Measurements from ENCODE around the gene NID2.

NID2 gene

GRCh38 chr14:52021957-52022600 lies 46.8 kb downstream of the NID2 start:
- no peak overlapping the region for H3K4ac ChIP-seq (ENCODE audit: low read depth, low read length)
- no CpG with 5 or more reads among the region's 6 CpGs for WGBS (ENCODE audit: extremely low coverage, insufficient coverage, insufficient read length)
- H3K9me3 ChIP-seq (ENCODE audit: insufficient read depth, low read depth, low read length): peaks cover 3% of the 10 kb centered on the region
- no peak overlapping the region for H2BK12ac ChIP-seq (ENCODE audit: low read length)
- no peak overlapping the region for H3K18ac ChIP-seq (ENCODE audit: low read length)
- H2AFZ ChIP-seq (ENCODE audit: insufficient read depth, low read length, poor library complexity): no peak overlapping the region
- H3K79me1 ChIP-seq (ENCODE audit: low read length): peaks cover 2% of the 10 kb centered on the region
- H3K4me2 ChIP-seq (ENCODE audit: low read length): no peak overlapping the region
- H4K91ac ChIP-seq (ENCODE audit: low read depth, low read length): no peak overlapping the region
- no peak overlapping the region for H3K14ac ChIP-seq (ENCODE audit: low read length)
- no peak overlapping the region for H3K27ac ChIP-seq (ENCODE audit: low read depth, low read length)
- no peak for DNase-seq
- H3K36me3 ChIP-seq (ENCODE audit: control insufficient read depth in 1 of 2, insufficient read depth in 2 of 2, low read length in 2 of 2): peaks cover 0 to 5% of the 10 kb centered on the region in 2 experiments
- no peaks in the 10 kb centered on the region for H3K79me2 ChIP-seq (ENCODE audit: control insufficient read depth, insufficient read depth, low read length, poor library complexity)
- H4K8ac ChIP-seq (ENCODE audit: low read depth, low read length): no peak overlapping the region
- H3K27me3 ChIP-seq (ENCODE audit: insufficient read depth, low read length): no peaks in the 10 kb centered on the region
- H3K9ac ChIP-seq (ENCODE audit: low read length): no peak overlapping the region
- no peak overlapping the region for H2AK5ac ChIP-seq (ENCODE audit: low read length)
- no peak overlapping the region for H4K12ac ChIP-seq (ENCODE audit: low read depth, low read length)
- H3K4me1 ChIP-seq (ENCODE audit: control insufficient read depth in 1 of 2, insufficient read depth in 2 of 2, low read length in 2 of 2): no peaks in the 10 kb centered on the region
- H2BK120ac ChIP-seq (ENCODE audit: insufficient read depth, low read length, poor library complexity): no peak overlapping the region
- no peak overlapping the region for H3K4me3 ChIP-seq (ENCODE audit: low read depth, low read length)
- no peak overlapping the region for H3K23ac ChIP-seq (ENCODE audit: low read length)
- H2BK5ac ChIP-seq (ENCODE audit: low read depth, low read length, poor library complexity): no peak overlapping the region

GRCh38 chr14:52020866-52021717 lies 47.8 kb downstream of the NID2 start:
- peaks cover 3% of the 10 kb centered on the region for H3K9me3 ChIP-seq (ENCODE audit: insufficient read depth, low read depth, low read length)
- no peak overlapping the region for H3K23ac ChIP-seq (ENCODE audit: low read length)

GRCh38 chr14:52020161-52020714 lies 48.6 kb downstream of the NID2 start:
- Histone ChIP-seq H3K27me3 (ENCODE audit: insufficient read depth, low read length) (no peaks in the 10 kb centered on the region), H4K8ac (ENCODE audit: low read depth, low read length) (no peak overlapping the region), H2AK5ac (ENCODE audit: low read length) (no peak overlapping the region), H3K4ac (ENCODE audit: low read depth, low read length) (no peak overlapping the region), H2BK5ac (ENCODE audit: low read depth, low read length, poor library complexity) (no peak overlapping the region), H3K36me3 (ENCODE audit: control insufficient read depth in 1 of 2, insufficient read depth in 2 of 2, low read length in 2 of 2) (peaks cover 0 to 5% of the 10 kb centered on the region in 2 experiments), H3K79me2 (ENCODE audit: control insufficient read depth, insufficient read depth, low read length, poor library complexity) (no peaks in the 10 kb centered on the region), H4K91ac (ENCODE audit: low read depth, low read length) (no peak overlapping the region), H3K9me3 (ENCODE audit: insufficient read depth, low read depth, low read length) (peaks cover 3% of the 10 kb centered on the region), H3K4me3 (ENCODE audit: low read depth, low read length) (no peak overlapping the region), H2AFZ (ENCODE audit: insufficient read depth, low read length, poor library complexity) (no peak overlapping the region), H2BK120ac (ENCODE audit: insufficient read depth, low read length, poor library complexity) (no peak overlapping the region), H3K18ac (ENCODE audit: low read length) (no peak overlapping the region), H3K79me1 (ENCODE audit: low read length) (peaks cover 2% of the 10 kb centered on the region), H3K23ac (ENCODE audit: low read length) (no peak overlapping the region), H4K12ac (ENCODE audit: low read depth, low read length) (no peak overlapping the region), H3K4me2 (ENCODE audit: low read length) (no peak overlapping the region), H3K4me1 (ENCODE audit: control insufficient read depth in 1 of 2, insufficient read depth in 2 of 2, low read length in 2 of 2) (peaks cover 2 to 4% of the 10 kb centered on the region in 2 experiments), H3K9ac (ENCODE audit: low read length) (no peak overlapping the region), H3K14ac (ENCODE audit: low read length) (no peak overlapping the region), H2BK12ac (ENCODE audit: low read length) (no peak overlapping the region), H3K27ac (ENCODE audit: low read depth, low read length) (no peak overlapping the region)
- no CpG with 5 or more reads among the region's 5 CpGs for WGBS (ENCODE audit: extremely low coverage, insufficient coverage, insufficient read length)
- DNase-seq: no peak

More at GRCh38 chr14:52020866-52021717, 47.8 kb downstream of the NID2 start:
- H3K4ac ChIP-seq (ENCODE audit: low read depth, low read length): no peak overlapping the region
- no peak for DNase-seq
- H4K8ac ChIP-seq (ENCODE audit: low read depth, low read length): no peak overlapping the region
- H3K9ac ChIP-seq (ENCODE audit: low read length): no peak overlapping the region
- no peak overlapping the region for H4K12ac ChIP-seq (ENCODE audit: low read depth, low read length)
- H2BK5ac ChIP-seq (ENCODE audit: low read depth, low read length, poor library complexity): no peak overlapping the region
- H2AK5ac ChIP-seq (ENCODE audit: low read length): no peak overlapping the region
- no peak overlapping the region for H4K91ac ChIP-seq (ENCODE audit: low read depth, low read length)
- WGBS (ENCODE audit: extremely low coverage, insufficient coverage, insufficient read length): no CpG with 5 or more reads among the region's 7 CpGs
- no peak overlapping the region for H3K27ac ChIP-seq (ENCODE audit: low read depth, low read length)
- H3K4me3 ChIP-seq (ENCODE audit: low read depth, low read length): no peak overlapping the region
- H2AFZ ChIP-seq (ENCODE audit: insufficient read depth, low read length, poor library complexity): no peak overlapping the region
- no peak overlapping the region for H2BK120ac ChIP-seq (ENCODE audit: insufficient read depth, low read length, poor library complexity)
- H3K4me1 ChIP-seq (ENCODE audit: control insufficient read depth in 1 of 2, insufficient read depth in 2 of 2, low read length in 2 of 2): no peaks in the 10 kb centered on the region
- H3K18ac ChIP-seq (ENCODE audit: low read length): no peak overlapping the region
- H3K36me3 ChIP-seq (ENCODE audit: control insufficient read depth in 1 of 2, insufficient read depth in 2 of 2, low read length in 2 of 2): peaks cover 0 to 5% of the 10 kb centered on the region in 2 experiments
- no peak overlapping the region for H3K4me2 ChIP-seq (ENCODE audit: low read length)
- H2BK12ac ChIP-seq (ENCODE audit: low read length): no peak overlapping the region
- H3K79me2 ChIP-seq (ENCODE audit: control insufficient read depth, insufficient read depth, low read length, poor library complexity): no peaks in the 10 kb centered on the region
- H3K14ac ChIP-seq (ENCODE audit: low read length): no peak overlapping the region
- peaks cover 2% of the 10 kb centered on the region for H3K79me1 ChIP-seq (ENCODE audit: low read length)
- no peaks in the 10 kb centered on the region for H3K27me3 ChIP-seq (ENCODE audit: insufficient read depth, low read length)

GRCh38 chr14:52018970-52019369 lies 49.9 kb downstream of the NID2 start:
- Histone ChIP-seq H2BK120ac (ENCODE audit: insufficient read depth, low read length, poor library complexity) (no peak overlapping the region), H3K27me3 (ENCODE audit: insufficient read depth, low read length) (no peaks in the 10 kb centered on the region), H3K79me2 (ENCODE audit: control insufficient read depth, insufficient read depth, low read length, poor library complexity) (no peaks in the 10 kb centered on the region), H2AK5ac (ENCODE audit: low read length) (no peak overlapping the region), H3K4me1 (ENCODE audit: control insufficient read depth in 1 of 2, insufficient read depth in 2 of 2, low read length in 2 of 2) (peaks cover 2 to 4% of the 10 kb centered on the region in 2 experiments), H3K9ac (ENCODE audit: low read length) (no peak overlapping the region), H3K27ac (ENCODE audit: low read depth, low read length) (no peak overlapping the region), H3K14ac (ENCODE audit: low read length) (no peak overlapping the region), H3K36me3 (ENCODE audit: control insufficient read depth in 1 of 2, insufficient read depth in 2 of 2, low read length in 2 of 2) (peaks cover 0 to 5% of the 10 kb centered on the region in 2 experiments), H3K9me3 (ENCODE audit: insufficient read depth, low read depth, low read length) (peaks cover 3% of the 10 kb centered on the region), H2AFZ (ENCODE audit: insufficient read depth, low read length, poor library complexity) (no peak overlapping the region), H4K12ac (ENCODE audit: low read depth, low read length) (no peak overlapping the region), H2BK5ac (ENCODE audit: low read depth, low read length, poor library complexity) (no peak overlapping the region), H3K4ac (ENCODE audit: low read depth, low read length) (no peak overlapping the region), H4K8ac (ENCODE audit: low read depth, low read length) (no peak overlapping the region), H3K79me1 (ENCODE audit: low read length) (peaks cover 2% of the 10 kb centered on the region), H3K4me2 (ENCODE audit: low read length) (no peak overlapping the region), H4K91ac (ENCODE audit: low read depth, low read length) (no peak overlapping the region), H2BK12ac (ENCODE audit: low read length) (no peak overlapping the region), H3K4me3 (ENCODE audit: low read depth, low read length) (no peak overlapping the region), H3K18ac (ENCODE audit: low read length) (no peak overlapping the region), H3K23ac (ENCODE audit: low read length) (no peak overlapping the region)
- no peak for DNase-seq
- WGBS (ENCODE audit: extremely low coverage, insufficient coverage, insufficient read length): no CpG with 5 or more reads among the region's 8 CpGs
